Parathyroid adenoma (tissue), 2 donors: ENCODE data around the gene NFATC4.

Experiments
- H2AFZ ChIP-seq: fragments of 300-600 bp; sonication (generic); one replicate; pipeline ENCODE4 v1.7.0; 2017; ENCODE audit warnings: antibody characterized with exemption, mild to moderate bottlenecking
- H3K27ac ChIP-seq: fragments of 300-600 bp; sonication (generic); one replicate; pipeline ENCODE4 v1.7.0; 2017
- H3K27me3 ChIP-seq: fragments of 300-600 bp; sonication (generic); one replicate; pipeline ENCODE4 v1.7.0; 2017; ENCODE audit warnings: low read length; ENCODE audit not compliant: control insufficient read depth, insufficient read depth
- H3K36me3 ChIP-seq: fragments of 300-600 bp; sonication (generic); one replicate; pipeline ENCODE4 v1.7.0; 2017; ENCODE audit warnings: low read length; ENCODE audit not compliant: control insufficient read depth, insufficient read depth
- H3K4me1 ChIP-seq: fragments of 300-600 bp; sonication (generic); one replicate; pipeline ENCODE4 v1.7.0; 2017; ENCODE audit warnings: control low read depth
- H3K4me2 ChIP-seq: fragments of 300-600 bp; sonication (generic); one replicate; pipeline ENCODE4 v1.7.0; 2017; ENCODE audit warnings: low read length
- H3K4me3 ChIP-seq: fragments of 300-600 bp; sonication (generic); one replicate; pipeline ENCODE4 v1.7.0; 2017; ENCODE audit warnings: low read depth, low read length
- H3K79me2 ChIP-seq: fragments of 300-600 bp; sonication (generic); one replicate; pipeline ENCODE4 v1.7.0; 2017; ENCODE audit warnings: control low read depth
- H3K9ac ChIP-seq: fragments of 300-600 bp; sonication (generic); one replicate; pipeline ENCODE4 v1.7.0; 2017; ENCODE audit warnings: mild to moderate bottlenecking
- H3K9me3 ChIP-seq: fragments of 300-600 bp; sonication (generic); one replicate; pipeline ENCODE4 v1.7.0; 2017; ENCODE audit warnings: low read length; ENCODE audit not compliant: control insufficient read depth
- CTCF ChIP-seq: fragments of 300-600 bp; sonication (generic); IDR thresholded peaks from one replicate; pipeline ENCODE4 v1.7.0; 2017; ENCODE audit warnings: antibody characterized with exemption, mild to moderate bottlenecking
- donor health status: primary hyperparathyroidism.

Gene NFATC4

GRCh38 chr14:24337824-24338175 is 30.2 kb upstream of the NFATC4 start:
- Histone ChIP-seq H3K4me1 (peaks cover 3% of the 10 kb centered on the region), H3K9ac (no peak overlapping the region)

GRCh38 chr14:24338843-24339242 is 29.1 kb upstream of the NFATC4 start:
- no peak overlapping the region for H3K27ac ChIP-seq
- H3K4me1 ChIP-seq = peaks cover 3% of the 10 kb centered on the region
- peak overlapping the region; percentile 42 for H3K4me2 ChIP-seq
- no peak overlapping the region for H3K9ac ChIP-seq
- no peak for TF ChIP-seq CTCF
- no peak overlapping the region for H2AFZ ChIP-seq
- H3K27me3 ChIP-seq = no peaks in the 10 kb centered on the region
- no peaks in the 10 kb centered on the region for H3K36me3 ChIP-seq
- H3K9me3 ChIP-seq = no peaks in the 10 kb centered on the region
- H3K79me2 ChIP-seq = no peaks in the 10 kb centered on the region
- no peak overlapping the region for H3K4me3 ChIP-seq

More at GRCh38 chr14:24337824-24338175, 30.2 kb upstream of the NFATC4 start:
- H3K4me3 ChIP-seq = no peak overlapping the region
- no peaks in the 10 kb centered on the region for H3K27me3 ChIP-seq
- H3K9me3 ChIP-seq = no peaks in the 10 kb centered on the region
- H3K27ac ChIP-seq = no peak overlapping the region
- no peak overlapping the region for H2AFZ ChIP-seq
- H3K79me2 ChIP-seq = no peaks in the 10 kb centered on the region
- no peaks in the 10 kb centered on the region for H3K36me3 ChIP-seq
- no peak overlapping the region for H3K4me2 ChIP-seq
- TF ChIP-seq CTCF = no peak

GRCh38 chr14:24339284-24340151 is 28.5 kb upstream of the NFATC4 start, which contains the start of gene RIPK3:
RIPK3 (minus strand) TSS chr14:24339991; CDS start chr14:24339826, 165 bp downstream.
- peak within 1 kb of the TSS; percentile 13 for H3K4me3 ChIP-seq
- no peaks in the 10 kb centered on the region for H3K27me3 ChIP-seq
- H3K27ac ChIP-seq = peak within 1 kb of the TSS; percentile 7
- no peak within 1 kb of the TSS for H3K9ac ChIP-seq
- H3K4me1 ChIP-seq = peaks cover 2% of the 10 kb centered on the region
- no peaks in the 10 kb centered on the region for H3K9me3 ChIP-seq
- H3K79me2 ChIP-seq = no peaks in the 10 kb centered on the region
- no peak for TF ChIP-seq CTCF
- H2AFZ ChIP-seq = peak within 1 kb of the TSS; percentile 70
- H3K36me3 ChIP-seq = no peaks in the 10 kb centered on the region
- H3K4me2 ChIP-seq = peak within 1 kb of the TSS; percentile 42

GRCh38 chr14:24340606-24341005 is 27.4 kb upstream of the NFATC4 start:
- no peaks in the 10 kb centered on the region for H3K4me1 ChIP-seq
- H3K27ac ChIP-seq = no peak overlapping the region
- no peak overlapping the region for H2AFZ ChIP-seq
- no peak for TF ChIP-seq CTCF
- no peaks in the 10 kb centered on the region for H3K36me3 ChIP-seq
- H3K79me2 ChIP-seq = no peaks in the 10 kb centered on the region
- H3K4me2 ChIP-seq = no peak overlapping the region
- no peak overlapping the region for H3K4me3 ChIP-seq
- H3K9ac ChIP-seq = no peak overlapping the region
- no peaks in the 10 kb centered on the region for H3K9me3 ChIP-seq
- no peaks in the 10 kb centered on the region for H3K27me3 ChIP-seq

- Histone ChIP-seq H3K27me3 (no peaks in the 10 kb centered on the region), H3K4me2 (no peak overlapping the region), H3K4me3 (no peak overlapping the region), H2AFZ (no peak overlapping the region), H3K27ac (no peak overlapping the region), H3K9me3 (no peaks in the 10 kb centered on the region), H3K79me2 (no peaks in the 10 kb centered on the region), H3K9ac (no peak overlapping the region), H3K36me3 (no peaks in the 10 kb centered on the region), H3K4me1 (no peaks in the 10 kb centered on the region)
- no peak for TF ChIP-seq CTCF
Observed at GRCh38 chr14:24342889-24343288, 25.1 kb upstream of the NFATC4 start.
